A673 (cell line): ENCODE data around the gene SLC25A21.

Experiments
- CTCF ChIP-seq: fragments of 300-800, 200-600 bp; sonication (generic); conservative IDR thresholded peaks from 2 replicates; pipeline ENCODE4 v1.5.1; 2017; ENCODE audit warnings: low read depth, mild to moderate bottlenecking, antibody characterized with exemption, low read length, moderate library complexity, mixed read lengths
- EZH2 ChIP-seq: fragments of 200-600 bp; sonication (generic); IDR thresholded peaks from 2 replicates; pipeline ENCODE4 v1.6.1; 2017; ENCODE audit warnings: borderline replicate concordance, low read depth, mild to moderate bottlenecking, mixed read lengths, antibody characterized with exemption, low read length; ENCODE audit not compliant: poor library complexity, severe bottlenecking

GRCh38 chr14:37131205-37131604 is 41.2 kb downstream of the SLC25A21 start:
- TF ChIP-seq EZH2 (no peak), CTCF (no peak)
